ENCODE measurements around the gene NCK2.

GRCh38 chr2:105803773-105804172, 59.1 kb downstream of the NCK2 start:
- TF ChIP-seq, protein P1, sequence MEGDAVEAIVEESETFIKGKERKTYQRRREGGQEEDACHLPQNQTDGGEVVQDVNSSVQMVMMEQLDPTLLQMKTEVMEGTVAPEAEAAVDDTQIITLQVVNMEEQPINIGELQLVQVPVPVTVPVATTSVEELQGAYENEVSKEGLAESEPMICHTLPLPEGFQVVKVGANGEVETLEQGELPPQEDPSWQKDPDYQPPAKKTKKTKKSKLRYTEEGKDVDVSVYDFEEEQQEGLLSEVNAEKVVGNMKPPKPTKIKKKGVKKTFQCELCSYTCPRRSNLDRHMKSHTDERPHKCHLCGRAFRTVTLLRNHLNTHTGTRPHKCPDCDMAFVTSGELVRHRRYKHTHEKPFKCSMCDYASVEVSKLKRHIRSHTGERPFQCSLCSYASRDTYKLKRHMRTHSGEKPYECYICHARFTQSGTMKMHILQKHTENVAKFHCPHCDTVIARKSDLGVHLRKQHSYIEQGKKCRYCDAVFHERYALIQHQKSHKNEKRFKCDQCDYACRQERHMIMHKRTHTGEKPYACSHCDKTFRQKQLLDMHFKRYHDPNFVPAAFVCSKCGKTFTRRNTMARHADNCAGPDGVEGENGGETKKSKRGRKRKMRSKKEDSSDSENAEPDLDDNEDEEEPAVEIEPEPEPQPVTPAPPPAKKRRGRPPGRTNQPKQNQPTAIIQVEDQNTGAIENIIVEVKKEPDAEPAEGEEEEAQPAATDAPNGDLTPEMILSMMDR (IDR thresholded peaks at IDR 0.05), result no peak
- TF ChIP-seq POLR2A (IDR thresholded peaks at IDR 0.05), result no peak
- no peak for TF ChIP-seq EP300 (IDR thresholded peaks at IDR 0.05)

All from sigmoid colon (tissue), 4 donors.